OCI-LY7 (cell line): ENCODE results near the gene ZNRF3. TPM values are rescaled to one million over a fixed set of nuclear protein-coding genes. Genes with fewer than 3 reads are reported as not detected.

Experiments
- BruUV-seq: library from RNA; stranded (reverse); fragments of 400-500 nt; replicated peaks from 2 replicates; lab custom pipeline; 2021; lab: Mats Ljungman, UMichigan
- CTCF ChIA-PET: fragments of 300-600 bp; sonication (Branson Sonifier 250); formaldehyde crosslinking; loops from one replicate; lab custom pipeline; 2022; ENCODE audit warnings: antibody characterized with exemption; ENCODE audit not compliant: unreplicated experiment; lab: Charles Lee
- POLR2A ChIA-PET: fragments of 300-600 bp; sonication (Branson Sonifier 250); formaldehyde crosslinking; loops from one replicate; lab custom pipeline; 2022; ENCODE audit warnings: antibody characterized with exemption; lab: Charles Lee
- DNase-seq: peaks from one replicate; pipeline ENCODE4 v3.0.0-alpha.2; 2015; ENCODE audit warnings: low spot score
- H2AFZ ChIP-seq: fragments of 200-600 bp; sonication (generic), shearing (Covaris generic); 2 replicates; pipeline ENCODE4 v1.6.1; 2014; ENCODE audit warnings: mild to moderate bottlenecking, antibody characterized with exemption, low read length, moderate library complexity
- H3K27ac ChIP-seq: fragments of 200-600 bp; sonication (generic); 2 replicates; pipeline ENCODE4 v1.5.1; 2014; ENCODE audit warnings: mixed run types, low read depth, mild to moderate bottlenecking, moderate library complexity, low read length, inconsistent platforms; ENCODE audit not compliant: poor library complexity, severe bottlenecking
- H3K36me3 ChIP-seq: fragments of 200-600 bp; sonication (generic); 2 replicates; pipeline ENCODE4 v1.6.1; 2014; ENCODE audit warnings: mild to moderate bottlenecking, antibody characterized with exemption, low read length, moderate library complexity, mixed read lengths; ENCODE audit not compliant: insufficient read depth
- H3K4me1 ChIP-seq: fragments of 200-600 bp; sonication (generic); 2 replicates; pipeline ENCODE4 v1.5.1; 2014; ENCODE audit warnings: mild to moderate bottlenecking, low read length; ENCODE audit not compliant: insufficient read depth, poor library complexity, severe bottlenecking
- H3K4me2 ChIP-seq: fragments of 200-600 bp; sonication (generic); 2 replicates; pipeline ENCODE4 v1.6.1; 2014; ENCODE audit warnings: mild to moderate bottlenecking, low read length
- H3K4me3 ChIP-seq: fragments of 200-600 bp; sonication (generic); 2 replicates; pipeline ENCODE4 v1.5.1; 2014; ENCODE audit warnings: mild to moderate bottlenecking, low read depth, low read length; ENCODE audit not compliant: poor library complexity, severe bottlenecking
- H3K79me2 ChIP-seq: fragments of 200-600 bp; sonication (generic); 2 replicates; pipeline ENCODE4 v1.6.1; 2016; ENCODE audit warnings: low read depth, mild to moderate bottlenecking, low read length, moderate library complexity, mixed read lengths; ENCODE audit not compliant: insufficient read depth
- H3K9me2 ChIP-seq: fragments of 200-600 bp; sonication (generic); 2 replicates; pipeline ENCODE4 v1.6.1; 2016; ENCODE audit warnings: mild to moderate bottlenecking, low read length, mixed read lengths; ENCODE audit not compliant: insufficient read depth
- H3K9me3 ChIP-seq: fragments of 200-600 bp; sonication (generic); 2 replicates; pipeline ENCODE4 v1.6.1; 2014; ENCODE audit warnings: mild to moderate bottlenecking, mixed run types, low read length, mixed read lengths
- H4K20me1 ChIP-seq: fragments of 200-600 bp; sonication (generic); 2 replicates; pipeline ENCODE4 v1.6.1; 2014; ENCODE audit warnings: mild to moderate bottlenecking, antibody characterized with exemption, low read length, moderate library complexity, mixed read lengths; ENCODE audit not compliant: insufficient read depth
- EZH2phosphoT487 ChIP-seq: fragments of 200-600 bp; sonication (generic); IDR thresholded peaks from 2 replicates; pipeline ENCODE4 v1.6.1; 2018; ENCODE audit warnings: low read depth, borderline replicate concordance, mild to moderate bottlenecking, mixed run types, antibody characterized with exemption, low read length, moderate library complexity, mixed read lengths
- intact Hi-C: fragments of 100-400 bp; cut with micrococcal nuclease; formaldehyde crosslinking; loops from one replicate; pipeline ENCODE4 v1.10.0; 2022; ENCODE audit not compliant: unreplicated experiment
- total RNA-seq, 2 experiments: library from RNA; depleted of rRNA in 1 of 2; stranded (reverse); fragments of >200 nt in 1 of 2; shearing (Covaris generic) in 1 of 2; gene quantifications; 2 replicates each; pipeline ENCODE4 v1.2.3, GENCODE V29; 2014 to 2022
- TF ChIP-seq, protein P1 (sequence below): fragments of 200-600 bp; sonication (generic); conservative IDR thresholded peaks from 2 replicates; pipeline ENCODE4 v1.5.1; 2014; ENCODE audit warnings: mild to moderate bottlenecking, antibody characterized with exemption, low read length, moderate library complexity, mixed read lengths

The ZNRF3 gene
- total RNA-seq, 2 experiments from 2014 or later, result 3.6 to 3.9 TPM

- BruUV-seq, result no TSS peak
- H3K36me3 ChIP-seq, result no peaks in the 10 kb centered on the region
Observed at GRCh38 chr22:29040385-29041275, 157.3 kb downstream of the ZNRF3 start.

GRCh38 chr22:29041408-29041807 lies 158.0 kb downstream of the ZNRF3 start:
- DNase-seq, result no peak
- CTCF ChIA-PET, result no interaction called here
- Histone ChIP-seq H3K36me3 (no peaks in the 10 kb centered on the region), H3K4me2 (no peak overlapping the region), H3K79me2 (no peaks in the 10 kb centered on the region), H2AFZ (no peak overlapping the region), H3K9me3 (no peaks in the 10 kb centered on the region), H4K20me1 (no peaks in the 10 kb centered on the region; the same call in 1 of the 2 replicates), H3K4me3 (no peak overlapping the region), H3K4me1 (no peaks in the 10 kb centered on the region), H3K9me2 (no peaks in the 10 kb centered on the region), H3K27ac (no peak overlapping the region)
- intact Hi-C loops, result loop anchor here (5.0 kb wide), 1 partner anchor 206 kb away; no protein-coding TSS in a partner anchor
- BruUV-seq, result no TSS peak
- TF ChIP-seq, protein P1, sequence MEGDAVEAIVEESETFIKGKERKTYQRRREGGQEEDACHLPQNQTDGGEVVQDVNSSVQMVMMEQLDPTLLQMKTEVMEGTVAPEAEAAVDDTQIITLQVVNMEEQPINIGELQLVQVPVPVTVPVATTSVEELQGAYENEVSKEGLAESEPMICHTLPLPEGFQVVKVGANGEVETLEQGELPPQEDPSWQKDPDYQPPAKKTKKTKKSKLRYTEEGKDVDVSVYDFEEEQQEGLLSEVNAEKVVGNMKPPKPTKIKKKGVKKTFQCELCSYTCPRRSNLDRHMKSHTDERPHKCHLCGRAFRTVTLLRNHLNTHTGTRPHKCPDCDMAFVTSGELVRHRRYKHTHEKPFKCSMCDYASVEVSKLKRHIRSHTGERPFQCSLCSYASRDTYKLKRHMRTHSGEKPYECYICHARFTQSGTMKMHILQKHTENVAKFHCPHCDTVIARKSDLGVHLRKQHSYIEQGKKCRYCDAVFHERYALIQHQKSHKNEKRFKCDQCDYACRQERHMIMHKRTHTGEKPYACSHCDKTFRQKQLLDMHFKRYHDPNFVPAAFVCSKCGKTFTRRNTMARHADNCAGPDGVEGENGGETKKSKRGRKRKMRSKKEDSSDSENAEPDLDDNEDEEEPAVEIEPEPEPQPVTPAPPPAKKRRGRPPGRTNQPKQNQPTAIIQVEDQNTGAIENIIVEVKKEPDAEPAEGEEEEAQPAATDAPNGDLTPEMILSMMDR, result no peak
- TF ChIP-seq EZH2phosphoT487, result no peak
- POLR2A ChIA-PET, result interaction anchor here (1.0 kb wide), 1 partner anchor 193 kb away, joined by 3 read pairs; no protein-coding TSS in a partner anchor

More at GRCh38 chr22:29040385-29041275, 157.3 kb downstream of the ZNRF3 start:
- H4K20me1 ChIP-seq, result no peaks in the 10 kb centered on the region; the same call in 1 of the 2 replicates
- peak; percentile 76 for DNase-seq
- no peak for TF ChIP-seq EZH2phosphoT487
- TF ChIP-seq, protein P1, result peak; percentile 99
- no peak overlapping the region for H3K4me2 ChIP-seq
- no peaks in the 10 kb centered on the region for H3K4me1 ChIP-seq
- no peaks in the 10 kb centered on the region for H3K9me3 ChIP-seq
- no peak overlapping the region for H3K27ac ChIP-seq
- CTCF ChIA-PET, result no interaction called here
- intact Hi-C loops, result loop anchor here (1.0 to 5.0 kb wide), 3 partner anchors 185 to 440 kb away; no protein-coding TSS in a partner anchor
- no peak overlapping the region for H3K4me3 ChIP-seq
- no peaks in the 10 kb centered on the region for H3K79me2 ChIP-seq
- H3K9me2 ChIP-seq, result no peaks in the 10 kb centered on the region
- POLR2A ChIA-PET, result interaction anchor here (1.0 kb wide), 1 partner anchor 193 kb away, joined by 3 read pairs; no protein-coding TSS in a partner anchor
- no peak overlapping the region for H2AFZ ChIP-seq
